Measurements from ENCODE around the gene ADRB1.

The ADRB1 gene

GRCh38 chr10:114017873-114018272, 25.8 kb upstream of the ADRB1 start:
- no peak for DNase-seq (ENCODE audit: low read depth)
- no peak for TF ChIP-seq CTCF (conservative IDR thresholded peaks at IDR 0.05; ENCODE audit: low read depth, low read length)
- no peak overlapping the region for H3K4me3 ChIP-seq (ENCODE audit: low read depth, low read length)

GRCh38 chr10:114019226-114019625, 24.4 kb upstream of the ADRB1 start:
- no peak overlapping the region for H3K4me3 ChIP-seq (ENCODE audit: low read depth, low read length)
- no peak for TF ChIP-seq CTCF (conservative IDR thresholded peaks at IDR 0.05; ENCODE audit: low read depth, low read length)
- DNase-seq (ENCODE audit: low read depth): no peak

GRCh38 chr10:114021154-114021553, 22.5 kb upstream of the ADRB1 start:
- no peak for DNase-seq (ENCODE audit: low read depth)
- H3K4me3 ChIP-seq (ENCODE audit: low read depth, low read length): no peak overlapping the region
- no peak for TF ChIP-seq CTCF (conservative IDR thresholded peaks at IDR 0.05; ENCODE audit: low read depth, low read length)

- DNase-seq (ENCODE audit: low read depth): peak; percentile 60
- TF ChIP-seq CTCF (conservative IDR thresholded peaks at IDR 0.05; ENCODE audit: low read depth, low read length): no peak
- H3K4me3 ChIP-seq (ENCODE audit: low read depth, low read length): no peak overlapping the region
Measured at GRCh38 chr10:114021717-114022680, 21.7 kb upstream of the ADRB1 start.

GRCh38 chr10:114022766-114023597, 20.7 kb upstream of the ADRB1 start:
- no peak for TF ChIP-seq CTCF (conservative IDR thresholded peaks at IDR 0.05; ENCODE audit: low read depth, low read length)
- peak; percentile 87 for DNase-seq (ENCODE audit: low read depth)
- no peak overlapping the region for H3K4me3 ChIP-seq (ENCODE audit: low read depth, low read length)

GRCh38 chr10:114024876-114025610, 18.6 kb upstream of the ADRB1 start:
- no peak for TF ChIP-seq CTCF (conservative IDR thresholded peaks at IDR 0.05; ENCODE audit: low read depth, low read length)
- peak; percentile 76 for DNase-seq (ENCODE audit: low read depth)

More at GRCh38 chr10:114024876-114025610, 18.6 kb upstream of the ADRB1 start:
- no peak overlapping the region for H3K4me3 ChIP-seq (ENCODE audit: low read depth, low read length)

Measured in choroid plexus epithelial cell (primary cell).